NCI-H1048 (cell line): ENCODE measurements around the gene LHX3.

Source experiments
- DNase-seq: peaks from one replicate; lab custom pipeline; 2025; lab: John Stamatoyannopoulos, UW

LHX3 gene

DNA sequence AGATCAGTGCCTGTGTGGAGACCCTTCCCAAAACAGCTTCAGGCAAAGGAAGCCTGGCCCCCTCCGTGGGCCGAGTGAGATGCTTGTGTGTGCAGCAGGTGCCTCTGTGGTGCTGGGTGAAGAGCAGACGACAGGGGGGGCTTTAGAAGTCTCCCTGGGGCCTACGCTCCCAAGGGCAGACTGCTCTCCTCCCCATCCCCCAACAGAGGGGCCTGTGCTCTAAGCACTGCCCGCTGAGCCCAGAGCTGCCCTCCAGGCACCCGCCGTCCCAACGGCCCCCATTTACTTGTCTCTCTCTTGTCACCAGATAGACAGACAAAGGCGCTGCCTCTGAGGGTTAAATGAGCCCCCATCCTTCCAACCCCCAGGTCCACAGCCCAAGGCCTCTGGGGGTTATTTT lies 2.7 kb upstream of the LHX3 start:
- no peak for DNase-seq

- no peak for DNase-seq
Measured at GRCh38 chr9:136206602-136207275, 1.8 kb upstream of the LHX3 start.

- DNase-seq: no peak
Measured at GRCh38 chr9:136205707-136205992, 722 bp upstream of the LHX3 start.

DNA sequence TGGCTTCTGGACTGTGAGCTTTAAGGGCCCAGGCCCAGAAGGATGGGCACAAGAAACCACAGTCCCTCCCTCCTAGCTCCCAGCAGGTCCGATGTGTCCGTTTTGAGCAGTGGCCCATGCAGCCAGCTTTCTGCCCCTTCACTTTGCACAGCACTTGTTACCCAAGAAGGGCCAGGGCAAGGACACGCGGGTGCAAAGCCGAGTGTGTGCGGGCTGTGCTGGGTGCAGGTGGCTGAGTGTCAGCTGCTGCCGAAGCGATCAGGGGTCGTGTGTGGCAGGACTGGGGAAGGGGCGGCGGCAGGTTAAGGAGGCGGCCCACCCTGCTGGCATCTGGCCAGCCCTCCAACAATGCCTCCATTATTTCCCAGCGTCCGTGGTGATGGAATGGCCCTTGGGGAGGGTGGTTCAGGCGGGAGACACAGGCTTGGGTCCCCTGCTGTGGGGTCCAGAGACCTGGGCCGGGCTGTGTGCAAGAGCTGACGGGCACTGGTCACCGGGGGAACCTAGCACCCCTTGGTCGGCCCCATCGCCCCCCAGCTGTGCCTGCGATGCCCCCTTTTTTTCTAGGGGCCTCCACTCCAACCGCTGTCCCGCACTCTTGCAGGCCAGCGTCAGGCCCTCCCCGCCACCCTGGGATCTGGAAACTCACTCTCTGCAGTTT lies 653 bp downstream of the LHX3 start:
- DNase-seq: no peak

- DNase-seq: no peak
Measured at GRCh38 chr9:136203408-136204144, 1.4 kb downstream of the LHX3 start.

GRCh38 chr9:136202454-136203407 lies 2.2 kb downstream of the LHX3 start:
- no peak for DNase-seq

DNA sequence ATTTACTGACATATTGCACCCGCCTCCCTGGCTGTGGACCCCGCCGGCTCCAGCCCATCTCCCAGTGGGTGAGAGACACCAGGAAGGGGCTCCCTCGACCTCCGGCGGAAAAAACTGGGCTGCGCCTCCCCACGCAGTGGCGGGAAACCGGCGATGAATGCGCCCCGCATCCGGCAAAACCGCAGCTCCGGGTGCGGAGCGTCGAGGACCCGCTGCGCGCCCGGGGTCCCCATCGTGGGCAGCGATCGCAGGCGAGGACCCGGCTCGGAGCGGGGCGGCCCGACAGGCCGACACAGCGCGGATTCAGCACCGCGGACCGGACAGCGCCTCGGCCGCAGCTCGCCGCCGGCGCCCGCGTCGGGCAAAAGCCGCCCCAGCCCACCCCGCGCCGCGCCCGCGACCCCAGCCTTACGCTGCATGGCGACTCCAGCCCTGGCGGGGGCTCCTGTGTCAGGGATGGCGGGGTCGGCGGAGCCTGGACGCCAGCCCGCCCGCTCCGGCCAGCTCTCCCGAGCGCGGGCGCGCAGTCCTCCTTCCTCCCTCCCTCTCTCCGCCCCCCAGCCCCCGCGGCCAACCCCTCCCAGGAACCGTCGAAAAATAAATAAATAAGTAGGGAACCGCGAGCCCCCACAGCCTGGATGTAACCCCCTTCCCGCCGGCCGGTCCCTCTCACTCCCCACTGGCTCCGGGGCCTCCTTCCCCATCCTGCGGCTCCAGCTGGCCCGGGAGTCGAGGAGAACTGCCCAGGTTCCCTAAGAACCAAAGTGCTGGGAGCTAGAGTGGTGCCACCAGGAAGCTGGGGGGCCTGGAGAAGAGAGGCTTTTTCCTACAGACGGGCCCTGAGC lies 3.1 kb downstream of the LHX3 start:
- DNase-seq: no peak

DNA sequence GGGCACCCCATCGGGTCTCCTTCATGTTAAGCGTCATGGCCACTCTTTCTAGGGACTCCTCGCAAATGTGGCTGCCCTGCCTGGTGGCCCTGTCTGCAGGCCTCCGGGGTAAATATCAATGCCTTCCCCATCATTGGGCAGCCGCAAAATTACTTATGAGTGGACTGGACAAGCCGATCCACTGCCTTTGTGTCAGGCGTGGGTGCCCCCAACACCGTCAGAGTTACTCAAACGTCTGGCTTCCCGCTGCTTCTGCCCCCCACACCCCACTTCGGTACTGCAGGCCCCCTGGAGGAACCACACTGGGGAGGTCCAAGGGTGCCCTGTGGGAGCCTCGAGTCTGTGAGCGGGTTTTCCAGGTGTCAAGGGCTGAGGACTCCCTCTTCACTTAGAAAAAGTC lies 3.8 kb downstream of the LHX3 start:
- no peak for DNase-seq

DNA sequence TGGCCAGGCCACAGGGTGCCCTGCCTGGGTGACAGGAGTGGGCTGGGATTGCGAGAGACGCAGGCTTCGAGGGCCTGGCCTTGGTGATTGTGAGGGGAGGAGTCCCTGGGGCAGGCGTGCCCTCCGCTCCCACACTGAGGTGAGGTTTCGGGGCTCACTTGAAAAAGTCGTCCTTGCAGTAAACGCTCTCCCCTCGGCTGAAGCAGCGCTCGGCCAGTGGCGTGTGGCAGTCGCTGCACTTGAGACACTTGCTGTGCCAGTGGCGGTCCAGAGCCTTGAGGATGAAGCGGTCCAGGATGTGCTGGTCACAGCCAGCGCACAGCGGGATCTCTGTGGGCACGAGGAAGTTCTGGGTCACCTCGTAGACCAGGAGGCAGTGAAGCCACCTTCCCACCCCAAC lies 4.5 kb downstream of the LHX3 start:
- DNase-seq: no peak

- DNase-seq: no peak
Measured at GRCh38 chr9:136199391-136200288, 5.3 kb downstream of the LHX3 start.

GRCh38 chr9:136198605-136199083 lies 6.3 kb downstream of the LHX3 start:
- DNase-seq: no peak

DNA sequence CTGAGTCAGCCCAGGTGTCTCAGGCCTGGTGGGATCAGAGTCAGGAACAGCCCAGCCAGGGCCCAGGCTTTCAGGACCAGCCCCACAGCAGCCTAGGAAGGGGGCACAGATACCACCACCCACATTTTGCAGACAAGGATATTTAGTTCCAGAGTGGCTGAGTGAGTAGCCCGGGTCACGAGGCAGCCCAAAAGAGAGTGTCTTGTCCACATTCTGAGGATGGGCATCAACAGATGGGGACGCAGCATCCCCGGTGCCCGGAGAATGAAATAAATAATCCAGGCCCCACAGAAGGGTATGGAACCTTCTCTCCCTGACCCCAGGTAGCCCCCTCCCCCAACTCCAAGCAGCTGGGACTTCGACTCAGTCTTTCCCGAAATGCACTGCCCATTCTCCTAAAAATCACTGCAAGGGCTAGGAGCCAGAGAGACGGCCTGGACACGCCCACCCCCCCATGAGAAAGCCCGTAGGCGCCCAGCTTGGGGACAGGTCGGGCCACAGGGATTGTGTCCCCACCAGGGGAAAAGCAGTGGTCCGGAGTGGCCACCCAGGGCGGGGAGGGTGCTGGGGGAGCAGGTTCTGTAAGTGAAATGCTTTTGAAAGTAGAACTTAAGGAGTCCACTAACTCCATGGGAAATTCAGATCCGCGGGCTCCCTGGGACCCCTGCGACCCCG lies 6.9 kb downstream of the LHX3 start:
- no peak for DNase-seq

DNA sequence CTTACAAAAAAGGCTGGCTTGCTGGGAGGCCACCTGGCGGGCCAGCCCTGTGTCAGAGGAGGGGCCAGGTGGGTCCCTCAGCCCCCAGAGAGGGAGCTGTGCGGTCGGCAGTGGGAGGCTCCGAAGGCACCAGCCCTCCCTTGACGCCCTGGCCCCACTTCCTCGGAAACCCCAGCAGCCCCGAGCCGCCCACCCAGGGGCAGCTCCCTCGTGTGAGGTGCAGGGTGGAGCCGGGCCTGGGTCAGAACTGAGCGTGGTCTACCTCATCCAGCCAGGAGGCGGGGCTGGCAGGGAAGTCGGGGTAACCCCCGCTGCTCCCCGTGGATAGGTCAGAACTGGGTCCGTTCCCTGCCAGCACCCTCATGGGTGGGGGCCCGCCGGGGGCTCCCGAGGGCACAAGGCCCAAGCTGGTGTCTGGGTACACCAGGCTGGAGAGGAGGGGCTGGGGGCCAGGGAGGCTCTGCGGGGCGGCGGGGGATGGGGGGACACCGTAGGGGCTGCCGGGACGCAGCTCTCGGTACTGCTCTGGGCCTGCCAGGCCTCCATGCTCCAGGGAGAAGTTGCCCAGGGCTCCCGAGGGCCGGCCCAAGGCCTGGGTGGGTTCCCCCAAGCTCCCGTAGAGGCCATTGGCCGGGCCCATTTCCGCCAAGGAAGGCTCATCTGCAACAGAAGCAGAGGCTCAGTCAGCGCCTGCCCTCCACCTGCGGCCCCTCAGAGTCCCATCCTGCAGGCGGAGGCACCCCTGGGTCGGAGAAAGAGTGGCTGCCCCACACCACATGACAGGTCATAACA lies 7.6 kb downstream of the LHX3 start:
- no peak for DNase-seq

- no peak for DNase-seq
Measured at GRCh38 chr9:136196404-136197083, 8.4 kb downstream of the LHX3 start.

GRCh38 chr9:136194540-136194939 lies 10.4 kb downstream of the LHX3 start:
- DNase-seq: no peak

- DNase-seq: no peak
Measured at GRCh38 chr9:136193891-136194279, 11.0 kb downstream of the LHX3 start.

DNA sequence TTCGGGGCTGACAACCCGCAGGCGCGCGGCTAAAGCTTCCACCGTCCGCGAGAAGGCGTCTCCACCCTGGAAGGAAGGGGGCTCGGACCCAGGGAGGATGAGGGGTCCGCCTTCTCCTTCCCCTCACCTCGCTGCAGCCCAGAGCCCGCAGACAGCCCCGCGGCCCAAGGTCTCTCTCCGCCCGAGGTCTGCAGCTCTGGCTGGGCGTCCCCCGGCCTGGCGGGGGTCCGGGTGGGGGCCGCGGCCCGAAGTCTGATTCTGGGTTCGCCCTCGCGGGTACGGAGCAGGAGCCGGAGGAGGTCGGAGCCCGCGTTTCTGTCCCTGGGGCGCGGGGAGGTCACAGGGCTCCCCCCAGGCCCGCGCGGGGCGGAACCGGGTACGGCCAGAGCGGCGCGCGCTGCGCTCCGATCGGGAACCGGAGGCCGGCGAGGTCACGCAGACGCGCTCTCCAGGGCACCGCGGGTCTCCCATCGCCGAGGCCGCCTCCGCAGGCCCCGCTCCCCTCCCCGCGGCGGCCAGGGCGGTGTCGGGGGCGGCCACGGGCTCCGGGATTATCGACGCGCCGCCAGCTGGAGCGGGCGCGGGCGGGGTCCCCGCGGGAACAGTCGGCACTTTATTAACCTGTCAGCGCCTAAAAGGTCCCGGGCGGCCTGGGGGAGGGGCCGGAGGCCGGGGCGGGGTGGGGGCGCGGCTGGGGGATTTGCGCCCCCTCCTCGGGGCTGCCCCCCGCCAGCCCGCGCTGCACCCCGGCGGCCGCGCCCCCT lies 11.6 kb downstream of the LHX3 start:
- DNase-seq: no peak
